ENCODE measurements around the gene CDC6.

DNA sequence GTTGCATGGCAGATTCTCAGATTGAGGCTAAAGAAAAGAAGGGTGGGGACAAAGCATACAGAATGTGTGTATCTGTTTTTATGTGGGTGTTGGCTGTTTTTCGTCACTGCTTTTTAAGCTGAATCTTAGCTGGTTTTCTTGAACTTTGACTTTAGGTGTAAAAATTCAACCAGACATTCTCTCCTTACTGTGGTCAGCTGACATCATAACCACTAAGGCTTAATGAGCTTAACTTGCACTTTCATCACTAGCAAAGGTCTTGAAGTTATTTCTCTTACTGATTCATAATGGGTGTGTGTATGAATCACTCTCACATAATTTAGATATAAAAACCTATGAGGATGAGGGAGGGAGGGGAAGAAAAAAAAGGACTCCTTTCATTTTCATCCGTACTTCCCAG, 4.0 kb upstream of the CDC6 start:
- TF ChIP-seq, protein P1, sequence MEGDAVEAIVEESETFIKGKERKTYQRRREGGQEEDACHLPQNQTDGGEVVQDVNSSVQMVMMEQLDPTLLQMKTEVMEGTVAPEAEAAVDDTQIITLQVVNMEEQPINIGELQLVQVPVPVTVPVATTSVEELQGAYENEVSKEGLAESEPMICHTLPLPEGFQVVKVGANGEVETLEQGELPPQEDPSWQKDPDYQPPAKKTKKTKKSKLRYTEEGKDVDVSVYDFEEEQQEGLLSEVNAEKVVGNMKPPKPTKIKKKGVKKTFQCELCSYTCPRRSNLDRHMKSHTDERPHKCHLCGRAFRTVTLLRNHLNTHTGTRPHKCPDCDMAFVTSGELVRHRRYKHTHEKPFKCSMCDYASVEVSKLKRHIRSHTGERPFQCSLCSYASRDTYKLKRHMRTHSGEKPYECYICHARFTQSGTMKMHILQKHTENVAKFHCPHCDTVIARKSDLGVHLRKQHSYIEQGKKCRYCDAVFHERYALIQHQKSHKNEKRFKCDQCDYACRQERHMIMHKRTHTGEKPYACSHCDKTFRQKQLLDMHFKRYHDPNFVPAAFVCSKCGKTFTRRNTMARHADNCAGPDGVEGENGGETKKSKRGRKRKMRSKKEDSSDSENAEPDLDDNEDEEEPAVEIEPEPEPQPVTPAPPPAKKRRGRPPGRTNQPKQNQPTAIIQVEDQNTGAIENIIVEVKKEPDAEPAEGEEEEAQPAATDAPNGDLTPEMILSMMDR (conservative IDR thresholded peaks at IDR 0.05) = no peak
- no peak for TF ChIP-seq EZH2 (IDR thresholded peaks at IDR 0.05; ENCODE audit: low read depth)
